Measurements from ENCODE around the gene ZFYVE21.

Gene ZFYVE21

GRCh38 chr14:103692159-103692558 is 23.5 kb upstream of the ZFYVE21 start:
- no peak for DNase-seq (ENCODE audit: low read depth in 2 of 2)

- no peak for DNase-seq (ENCODE audit: low read depth in 2 of 2)
Measured at GRCh38 chr14:103692871-103693270, 22.7 kb upstream of the ZFYVE21 start.

- no peak for DNase-seq (ENCODE audit: low read depth in 2 of 2)
Measured at GRCh38 chr14:103693515-103693914, 22.1 kb upstream of the ZFYVE21 start.

GRCh38 chr14:103694572-103695026 is 21.0 kb upstream of the ZFYVE21 start:
- no peak for DNase-seq (ENCODE audit: low read depth in 2 of 2)

- DNase-seq (ENCODE audit: low read depth in 2 of 2): no peak
Measured at GRCh38 chr14:103695296-103696069, 20.1 kb upstream of the ZFYVE21 start.

GRCh38 chr14:103696070-103696402 is 19.6 kb upstream of the ZFYVE21 start:
- DNase-seq (ENCODE audit: low read depth in 2 of 2): no peak

GRCh38 chr14:103696466-103697071 is 19.0 kb upstream of the ZFYVE21 start:
- no peak for DNase-seq (ENCODE audit: low read depth in 2 of 2)

- DNase-seq (ENCODE audit: low read depth in 2 of 2): no peak
Measured at GRCh38 chr14:103697206-103697602, 18.4 kb upstream of the ZFYVE21 start.

- no peak for DNase-seq (ENCODE audit: low read depth in 2 of 2)
Measured at GRCh38 chr14:103697603-103698379, 17.8 kb upstream of the ZFYVE21 start.

- DNase-seq (ENCODE audit: low read depth in 2 of 2): no peak
Measured at GRCh38 chr14:103698380-103699260, 17.0 kb upstream of the ZFYVE21 start.

- DNase-seq (ENCODE audit: low read depth in 2 of 2): no peak
Measured at GRCh38 chr14:103699261-103699661, 16.3 kb upstream of the ZFYVE21 start.

- DNase-seq (ENCODE audit: low read depth in 2 of 2): no peak
Measured at GRCh38 chr14:103699901-103700752, 15.5 kb upstream of the ZFYVE21 start.

GRCh38 chr14:103700753-103701490 is 14.7 kb upstream of the ZFYVE21 start:
- DNase-seq (ENCODE audit: low read depth in 2 of 2): no peak

- DNase-seq (ENCODE audit: low read depth in 2 of 2): no peak
Measured at GRCh38 chr14:103702095-103702494, 13.5 kb upstream of the ZFYVE21 start.

GRCh38 chr14:103702497-103703432 is 12.8 kb upstream of the ZFYVE21 start:
- no peak for DNase-seq (ENCODE audit: low read depth in 2 of 2)

- no peak for DNase-seq (ENCODE audit: low read depth in 2 of 2)
Measured at GRCh38 chr14:103703433-103704385, 11.9 kb upstream of the ZFYVE21 start.

- no peak for DNase-seq (ENCODE audit: low read depth in 2 of 2)
Measured at GRCh38 chr14:103704708-103705107, 10.9 kb upstream of the ZFYVE21 start.

GRCh38 chr14:103705118-103705503 is 10.5 kb upstream of the ZFYVE21 start:
- DNase-seq (ENCODE audit: low read depth in 2 of 2): no peak

Data from stimulated activated CD8-positive, alpha-beta memory T cell treated with anti-CD3 and anti-CD28 coated beads, Interleukin-2, amount 100 ng/mL, for 48 hours (primary cell).